ENCODE results near the gene ADGRL3. TPM values are rescaled to one million over a fixed set of nuclear protein-coding genes. Genes with fewer than 3 reads are reported as not detected.

The ADGRL3 gene
- total RNA-seq, 3 donors from 2014 or later (not counting 1 experiment from before 2014, with no cell fraction given) = not detected

DNA sequence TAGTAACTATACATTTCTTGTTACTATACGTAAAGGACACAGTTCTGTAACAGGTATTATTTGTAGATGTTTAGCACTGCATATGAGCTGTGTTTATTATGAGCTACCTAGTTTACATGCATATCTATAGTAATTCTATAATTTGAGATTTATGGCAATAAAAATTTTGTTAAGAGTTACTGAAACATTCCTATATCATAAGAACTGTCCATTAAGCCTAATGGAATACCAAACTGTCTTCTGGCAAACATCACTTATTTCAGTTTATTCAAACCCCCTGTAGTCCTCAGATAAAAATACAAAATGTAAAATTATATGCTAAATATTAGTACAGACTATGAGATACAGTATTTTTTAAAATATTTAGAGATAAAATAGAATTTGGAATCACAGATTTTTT is 205.2 kb downstream of the ADGRL3 start:
- intact Hi-C loops (cut with micrococcal nuclease) = no loop called here
- Mint-ChIP-seq H3K4me3 (no peak overlapping the region), H3K27ac (no peak overlapping the region), H3K9me3 (peaks cover 2% of the 10 kb centered on the region in 2 donors), H3K4me1 (no peaks in the 10 kb centered on the region), H3K27me3 (ENCODE audit: low read depth in 2 of 2) (no peaks in the 10 kb centered on the region), H3K36me3 (no peaks in the 10 kb centered on the region)
- no peak for ATAC-seq
- Histone ChIP-seq H3K27me3 (ENCODE audit: control insufficient read depth, insufficient read depth, low read length) (no peaks in the 10 kb centered on the region), H3K4me1 (ENCODE audit: control insufficient read depth, insufficient read depth, low read length) (no peaks in the 10 kb centered on the region), H3K36me3 (ENCODE audit: control insufficient read depth, insufficient read depth, low read length) (no peaks in the 10 kb centered on the region), H3K9me3 (ENCODE audit: control insufficient read depth, insufficient read depth, low read length) (no peaks in the 10 kb centered on the region), H3K27ac (ENCODE audit: low read length) (no peak overlapping the region), H3K4me3 (ENCODE audit: low read length) (no peak overlapping the region)
- WGBS (ENCODE audit: insufficient coverage) = no CpG with 5 or more reads among the region's 1 CpG
- no peak for TF ChIP-seq CTCF (IDR thresholded peaks at IDR 0.05)
- DNase-seq = no peak

DNA sequence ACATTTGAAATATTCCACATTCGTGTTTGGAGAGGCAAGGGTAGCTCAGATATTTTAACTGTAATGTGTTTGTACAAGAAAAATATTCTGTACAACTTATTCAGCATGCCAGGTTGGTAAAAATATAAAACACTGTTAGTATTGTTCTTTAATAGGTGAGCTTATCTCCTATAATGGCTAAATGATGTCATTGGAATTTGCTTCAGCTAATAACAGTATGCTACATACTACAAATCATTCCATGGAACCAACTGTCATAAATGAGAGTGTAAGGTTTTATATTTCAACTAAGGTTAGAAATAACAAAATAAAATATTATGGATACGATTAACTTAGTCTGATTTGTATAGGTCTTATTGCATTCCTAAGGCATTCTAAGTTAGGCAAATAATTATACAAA is 206.6 kb downstream of the ADGRL3 start:
- intact Hi-C loops (cut with micrococcal nuclease) = no loop called here
- H3K4me3 Mint-ChIP-seq = no peak overlapping the region
- H3K27ac ChIP-seq (ENCODE audit: low read length) = no peak overlapping the region
- TF ChIP-seq CTCF (IDR thresholded peaks at IDR 0.05) = no peak
- no peaks in the 10 kb centered on the region for H3K27me3 ChIP-seq (ENCODE audit: control insufficient read depth, insufficient read depth, low read length)
- no peaks in the 10 kb centered on the region for H3K4me1 Mint-ChIP-seq
- H3K9me3 Mint-ChIP-seq = peaks cover 2 to 6% of the 10 kb centered on the region in 2 donors
- DNase-seq (no peak), ATAC-seq (no peak)
- no peaks in the 10 kb centered on the region for H3K4me1 ChIP-seq (ENCODE audit: control insufficient read depth, insufficient read depth, low read length)
- H3K36me3 ChIP-seq (ENCODE audit: control insufficient read depth, insufficient read depth, low read length) = no peaks in the 10 kb centered on the region
- H3K4me3 ChIP-seq (ENCODE audit: low read length) = no peak overlapping the region
- H3K9me3 ChIP-seq (ENCODE audit: control insufficient read depth, insufficient read depth, low read length) = no peaks in the 10 kb centered on the region
- no peak overlapping the region for H3K27ac Mint-ChIP-seq
- no peaks in the 10 kb centered on the region for H3K36me3 Mint-ChIP-seq
- WGBS (ENCODE audit: insufficient coverage) = 33% methylated on average over 1 of the region's 2 CpGs
- H3K27me3 Mint-ChIP-seq (ENCODE audit: low read depth in 2 of 2) = no peaks in the 10 kb centered on the region

DNA sequence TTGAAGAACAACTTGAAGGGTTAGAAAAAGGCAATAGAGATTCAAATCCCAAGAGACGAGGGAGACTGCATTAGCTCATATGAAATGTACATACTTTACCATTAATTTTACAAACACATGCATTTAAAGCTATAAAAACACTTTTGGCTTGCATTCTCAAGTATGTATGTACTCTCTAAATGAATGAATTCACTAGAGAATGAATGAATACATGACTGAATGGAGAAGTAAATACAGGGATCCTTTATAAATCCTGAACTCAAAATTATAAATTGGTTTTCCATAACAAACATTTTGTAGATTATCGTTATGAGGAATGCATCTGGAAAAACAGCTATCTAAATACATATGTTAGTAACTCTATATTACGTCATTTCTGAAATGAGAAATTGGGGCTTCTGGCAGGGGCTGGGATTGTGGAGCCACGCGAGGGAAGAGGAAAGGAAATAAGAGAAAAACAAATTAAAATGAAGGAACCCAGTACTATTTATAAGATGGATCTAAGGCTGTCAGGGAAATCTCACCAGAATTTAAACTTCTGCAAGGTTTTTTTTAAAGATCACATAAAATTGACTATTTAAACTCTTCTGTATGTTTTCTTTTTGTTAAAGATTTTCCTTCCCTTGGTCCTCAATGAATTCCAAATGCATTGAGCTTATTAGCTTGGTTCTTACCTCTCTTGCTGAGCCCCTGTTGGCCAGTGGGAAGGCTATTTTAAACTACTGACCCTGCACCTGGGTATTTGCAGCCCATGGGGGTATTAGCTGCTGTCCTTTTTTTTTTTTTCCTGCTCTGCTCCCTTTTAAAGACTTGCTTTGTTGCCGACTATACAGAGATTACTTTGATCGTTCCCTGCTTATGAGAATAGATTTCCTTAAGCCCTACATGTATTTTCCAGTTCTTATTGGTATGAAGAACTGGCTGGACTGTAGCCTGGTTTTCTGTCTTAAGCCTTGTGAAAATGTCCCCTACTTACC is 207.8 kb downstream of the ADGRL3 start:
- no peak overlapping the region for H3K4me3 Mint-ChIP-seq
- Histone ChIP-seq H3K27ac (ENCODE audit: low read length) (no peak overlapping the region), H3K27me3 (ENCODE audit: control insufficient read depth, insufficient read depth, low read length) (no peaks in the 10 kb centered on the region), H3K9me3 (ENCODE audit: control insufficient read depth, insufficient read depth, low read length) (no peaks in the 10 kb centered on the region), H3K4me1 (ENCODE audit: control insufficient read depth, insufficient read depth, low read length) (no peaks in the 10 kb centered on the region), H3K4me3 (ENCODE audit: low read length) (no peak overlapping the region), H3K36me3 (ENCODE audit: control insufficient read depth, insufficient read depth, low read length) (no peaks in the 10 kb centered on the region)
- H3K4me1 Mint-ChIP-seq = no peaks in the 10 kb centered on the region
- H3K27ac Mint-ChIP-seq = no peak overlapping the region
- ATAC-seq (no peak), DNase-seq (no peak)
- 100% methylated on average over 3 of the region's 7 CpGs for WGBS (ENCODE audit: insufficient coverage)
- no peak for TF ChIP-seq CTCF (IDR thresholded peaks at IDR 0.05)
- no peaks in the 10 kb centered on the region for H3K27me3 Mint-ChIP-seq (ENCODE audit: low read depth in 2 of 2)
- intact Hi-C loops (cut with micrococcal nuclease) = no loop called here
- peaks cover 4 to 10% of the 10 kb centered on the region in 2 donors for H3K9me3 Mint-ChIP-seq
- H3K36me3 Mint-ChIP-seq = peaks cover 7% of the 10 kb centered on the region
